Left ventricle myocardium inferior (tissue), 1 donor: ENCODE measurements around the gene SLC4A2. TPM values are rescaled to one million over a fixed set of nuclear protein-coding genes. Genes with fewer than 3 reads are reported as not detected.

Experiments used
- DNase-seq: peaks from one replicate; pipeline ENCODE4 v3.0.0-alpha.2; 2020
- H3K27ac ChIP-seq: fragments of 200-600 bp; replicated peaks from 2 replicates; pipeline ENCODE4 v1.8.0; 2021
- H3K27me3 ChIP-seq: fragments of 200-600 bp; 2 replicates; pipeline ENCODE4 v1.8.0; 2021; ENCODE audit warnings: low read depth
- H3K36me3 ChIP-seq: fragments of 200-600 bp; 2 replicates; pipeline ENCODE4 v1.8.0; 2021
- H3K4me1 ChIP-seq: fragments of 200-600 bp; 2 replicates; pipeline ENCODE4 v1.8.0; 2021
- H3K4me3 ChIP-seq: fragments of 200-600 bp; 2 replicates; pipeline ENCODE4 v1.8.0; 2021; ENCODE audit warnings: mild to moderate bottlenecking, moderate library complexity
- H3K9me3 ChIP-seq: fragments of 200-600 bp; replicated peaks from 2 replicates; pipeline ENCODE4 v1.8.0; 2021
- CTCF ChIP-seq: fragments of 200-600 bp; IDR thresholded peaks from 2 replicates; pipeline ENCODE4 v1.8.0; 2021; ENCODE audit warnings: antibody characterized with exemption, mild to moderate bottlenecking, borderline replicate concordance
- intact Hi-C: fragments of 100-400 bp; cut with micrococcal nuclease; formaldehyde crosslinking; loops from one replicate; pipeline ENCODE4 v1.11.0; 2022
- total RNA-seq: library from RNA; stranded (reverse); fragmentation: NEBNext Ultra II Directional; extraction: Animal tissue kit (Norgen Biotek cat#: 25700); gene quantifications from one replicate; pipeline ENCODE4 v1.2.1, GENCODE V29; 2021
- donor health status: DM: no; HTN: yes; CAD: no; lungs with severe emphysema.

SLC4A2 gene
- total RNA-seq, 1 donor from 2014 or later = 62.9 TPM

GRCh38 chr7:151122796-151123157 lies 63.4 kb downstream of the SLC4A2 start:
- H3K27me3 ChIP-seq = no peaks in the 10 kb centered on the region

GRCh38 chr7:151123158-151123821 lies 63.9 kb downstream of the SLC4A2 start:
- Histone ChIP-seq H3K36me3 (peaks cover 53% of the 10 kb centered on the region), H3K4me3 (no peak overlapping the region), H3K27ac (no peak overlapping the region), H3K4me1 (peaks cover 28% of the 10 kb centered on the region), H3K27me3 (no peaks in the 10 kb centered on the region), H3K9me3 (no peaks in the 10 kb centered on the region)
- DNase-seq = no peak
- intact Hi-C loops = no loop called here
- TF ChIP-seq CTCF = no peak

More at GRCh38 chr7:151122796-151123157, 63.4 kb downstream of the SLC4A2 start:
- intact Hi-C loops = no loop called here
- no peak for TF ChIP-seq CTCF
- Histone ChIP-seq H3K36me3 (peaks cover 53% of the 10 kb centered on the region), H3K27ac (no peak overlapping the region), H3K4me1 (peaks cover 28% of the 10 kb centered on the region), H3K9me3 (no peaks in the 10 kb centered on the region), H3K4me3 (no peak overlapping the region)
- DNase-seq = no peak

- H3K27me3 ChIP-seq = no peaks in the 10 kb centered on the region
- peak; percentile 99 for TF ChIP-seq CTCF
- intact Hi-C loops = no loop called here
- H3K4me3 ChIP-seq = no peak overlapping the region
- no peak overlapping the region for H3K27ac ChIP-seq
- peaks cover 53% of the 10 kb centered on the region for H3K36me3 ChIP-seq
- peak; percentile 80 for DNase-seq
- peaks cover 28% of the 10 kb centered on the region for H3K4me1 ChIP-seq
- H3K9me3 ChIP-seq = no peaks in the 10 kb centered on the region
Observed at GRCh38 chr7:151123822-151124464, 64.6 kb downstream of the SLC4A2 start.

GRCh38 chr7:151124481-151124880 lies 65.1 kb downstream of the SLC4A2 start:
- peaks cover 28% of the 10 kb centered on the region for H3K4me1 ChIP-seq
- no peaks in the 10 kb centered on the region for H3K9me3 ChIP-seq
- intact Hi-C loops = no loop called here
- no peak overlapping the region for H3K4me3 ChIP-seq
- no peak for DNase-seq
- TF ChIP-seq CTCF = no peak
- no peaks in the 10 kb centered on the region for H3K27me3 ChIP-seq
- peaks cover 52% of the 10 kb centered on the region for H3K36me3 ChIP-seq
- no peak overlapping the region for H3K27ac ChIP-seq

GRCh38 chr7:151124899-151125399 lies 65.6 kb downstream of the SLC4A2 start:
- no peak for TF ChIP-seq CTCF
- intact Hi-C loops = no loop called here
- Histone ChIP-seq H3K36me3 (peaks cover 50% of the 10 kb centered on the region), H3K9me3 (no peaks in the 10 kb centered on the region), H3K4me1 (peaks cover 28% of the 10 kb centered on the region), H3K27ac (peak overlapping the region; percentile 38), H3K4me3 (peak overlapping the region; percentile 69), H3K27me3 (no peaks in the 10 kb centered on the region)
- no peak for DNase-seq
